GM18526 (cell line): ENCODE results near the gene NRCAM.

Source experiments
- POLR2A ChIP-seq: IDR thresholded peaks from 3 replicates; pipeline ENCODE4 v1.6.1; 2011; ENCODE audit not compliant: insufficient read length; ENCODE audit errors: extremely low read depth

NRCAM gene

DNA sequence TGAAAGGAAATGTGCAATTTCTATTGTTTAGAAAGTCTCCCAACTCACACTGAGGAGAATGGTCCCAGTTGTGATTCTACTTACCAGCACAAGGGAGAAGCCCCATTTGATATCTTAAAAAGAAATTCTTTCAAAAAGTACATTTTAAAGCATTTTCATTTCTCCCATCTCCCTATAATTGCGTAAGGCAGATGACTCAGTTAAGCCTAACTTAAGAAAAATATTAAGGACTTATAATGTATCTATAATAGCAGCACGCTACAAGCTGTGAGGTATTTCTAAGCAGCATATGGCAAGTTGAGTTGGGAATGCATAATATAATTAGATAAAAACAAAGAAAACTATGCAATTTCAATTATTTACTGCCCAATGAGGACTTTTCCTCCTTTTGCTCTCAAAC is 8.5 kb upstream of the NRCAM start:
- TF ChIP-seq POLR2A, result no peak

DNA sequence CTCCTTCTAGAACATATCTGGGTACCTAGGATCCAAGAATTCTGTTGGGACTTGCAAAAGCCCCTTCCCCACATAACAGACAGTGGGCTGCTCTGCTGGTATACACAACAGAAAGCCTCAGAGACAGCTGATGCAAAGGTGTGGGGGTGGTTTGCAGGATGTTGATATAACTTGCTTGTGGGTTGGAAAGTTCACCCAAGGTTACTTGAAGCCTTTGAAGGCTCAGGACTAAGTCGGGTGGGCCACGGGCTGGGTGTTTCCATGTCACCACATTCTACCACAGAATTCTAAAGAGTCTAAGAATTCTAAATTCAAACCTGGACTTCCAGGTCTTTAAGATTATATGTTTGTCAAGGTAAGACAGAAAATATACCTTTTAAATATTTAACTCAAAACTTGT is 7.4 kb upstream of the NRCAM start:
- no peak for TF ChIP-seq POLR2A

DNA sequence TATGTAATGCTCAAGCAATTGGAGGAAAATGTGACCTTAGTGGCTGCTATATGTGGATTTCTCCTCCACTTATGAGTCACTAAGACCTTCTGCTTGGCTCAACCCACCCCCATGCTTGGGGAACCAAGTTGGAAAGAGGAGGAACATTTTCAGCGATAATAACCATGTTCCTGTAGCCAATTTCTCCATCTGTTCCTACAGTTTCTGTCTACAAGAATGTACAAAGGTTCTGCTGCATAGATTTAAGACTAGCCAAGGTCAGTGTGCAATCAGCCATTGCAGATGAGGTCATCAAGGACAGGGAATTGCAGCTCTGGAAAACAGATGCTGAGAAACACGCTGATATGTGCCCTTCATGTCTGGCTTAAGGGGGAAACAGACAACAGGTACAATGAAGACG is 5.6 kb upstream of the NRCAM start:
- no peak for TF ChIP-seq POLR2A

GRCh38 chr7:108460964-108461363 is 4.7 kb upstream of the NRCAM start:
- no peak for TF ChIP-seq POLR2A

DNA sequence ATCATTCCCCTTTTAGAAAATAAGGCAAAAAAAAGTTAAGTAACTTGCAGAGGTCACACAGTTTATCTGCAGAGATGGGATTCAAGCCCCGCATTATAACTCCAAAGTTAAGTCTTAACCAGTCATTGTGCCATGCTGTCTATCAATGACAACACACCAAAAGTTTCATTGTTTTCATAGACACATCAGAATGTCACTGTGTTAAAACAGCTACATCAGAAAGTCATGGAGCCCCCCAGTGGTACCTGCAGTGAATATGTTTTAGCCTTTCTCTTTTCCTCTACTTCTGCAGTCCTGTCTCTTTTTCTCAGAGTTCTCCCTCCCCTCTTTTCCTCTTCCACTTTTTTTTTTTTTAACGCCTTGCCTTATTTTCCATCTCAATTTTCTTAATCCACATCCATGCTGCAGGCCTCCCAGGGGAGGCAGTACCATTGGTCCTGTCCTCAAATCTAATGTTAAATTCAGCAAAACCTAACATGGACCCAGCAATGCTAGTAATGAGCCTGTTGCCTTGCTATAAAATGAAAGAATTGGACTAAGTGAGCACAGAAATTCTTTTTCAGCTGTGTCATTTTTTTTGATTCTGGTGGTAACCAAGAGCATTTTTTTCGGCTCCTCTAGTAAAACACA is 3.8 kb upstream of the NRCAM start:
- TF ChIP-seq POLR2A, result no peak

- no peak for TF ChIP-seq POLR2A
Measured at GRCh38 chr7:108457871-108458270, 1.6 kb upstream of the NRCAM start.

- no peak for TF ChIP-seq POLR2A
Measured at GRCh38 chr7:108456845-108457540, 757 bp upstream of the NRCAM start.

GRCh38 chr7:108455551-108455997 is 662 bp downstream of the NRCAM start:
- TF ChIP-seq POLR2A, result no peak

- TF ChIP-seq POLR2A, result no peak
Measured at GRCh38 chr7:108454674-108455550, 1.3 kb downstream of the NRCAM start.

DNA sequence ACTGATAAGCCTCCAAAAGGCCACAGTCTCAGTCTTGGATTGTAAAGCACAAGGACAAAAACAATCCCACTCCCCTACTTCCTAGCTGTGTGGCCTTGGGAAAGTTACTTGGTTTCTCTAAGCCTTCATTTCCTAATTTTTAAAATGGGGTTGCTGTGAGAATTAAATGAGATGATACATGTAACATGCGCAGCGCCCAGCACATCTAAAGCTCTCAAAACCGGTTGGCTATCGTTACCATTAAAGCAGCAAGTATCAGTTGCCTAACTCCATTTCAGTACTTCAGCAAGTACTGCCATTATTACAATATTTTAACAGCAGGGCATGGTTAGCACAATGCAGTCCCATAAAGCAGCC is 1.9 kb downstream of the NRCAM start:
- no peak for TF ChIP-seq POLR2A

- no peak for TF ChIP-seq POLR2A
Measured at GRCh38 chr7:108453320-108453719, 2.9 kb downstream of the NRCAM start.

GRCh38 chr7:108452707-108453106 is 3.5 kb downstream of the NRCAM start:
- TF ChIP-seq POLR2A, result no peak

DNA sequence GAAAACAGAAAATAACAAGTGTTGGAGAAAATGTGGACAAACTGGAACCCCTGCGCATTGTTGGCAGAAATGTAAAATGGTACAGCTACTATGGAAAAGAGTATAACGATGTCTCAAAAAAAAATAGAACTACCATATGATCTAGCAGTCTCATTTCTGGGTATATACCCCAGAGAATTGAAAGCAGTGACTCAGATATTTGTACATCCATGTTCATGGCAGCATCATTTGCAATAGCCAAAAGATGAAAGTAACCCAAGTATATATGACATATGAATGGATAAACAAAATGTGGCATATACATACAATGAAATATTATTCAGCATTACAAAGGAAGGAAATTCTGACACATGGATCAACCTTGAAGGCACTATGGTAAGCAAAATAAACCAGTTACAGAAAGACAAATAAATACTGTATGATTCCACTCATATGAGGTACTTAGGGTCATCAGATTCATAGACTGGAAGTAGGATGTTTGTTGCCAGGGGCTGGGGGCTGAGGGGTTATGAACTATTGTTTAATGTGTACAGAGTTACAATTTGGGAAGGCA is 4.9 kb downstream of the NRCAM start:
- no peak for TF ChIP-seq POLR2A

- no peak for TF ChIP-seq POLR2A
Measured at GRCh38 chr7:108450160-108450559, 6.1 kb downstream of the NRCAM start.

DNA sequence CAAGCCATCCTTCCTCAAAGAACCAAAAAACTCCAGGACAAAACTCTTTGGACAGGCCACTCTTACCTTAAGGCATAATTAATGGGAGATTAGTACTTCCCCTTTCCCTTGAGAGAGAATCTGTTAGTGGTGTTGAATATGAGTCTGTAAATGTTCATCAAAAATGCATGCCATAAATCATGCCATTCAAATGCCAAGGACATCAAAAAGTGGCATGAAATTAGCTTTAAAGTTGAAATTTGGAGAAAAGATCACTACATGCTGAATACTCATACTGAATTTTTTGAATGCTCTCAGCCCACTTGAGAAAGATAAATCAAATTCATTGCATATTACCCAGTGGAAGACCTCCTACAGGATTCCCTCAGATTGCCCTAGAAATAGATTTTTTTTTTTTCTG is 6.7 kb downstream of the NRCAM start:
- TF ChIP-seq POLR2A, result no peak
